Measurements from ENCODE around the gene MOXD1.

DNA sequence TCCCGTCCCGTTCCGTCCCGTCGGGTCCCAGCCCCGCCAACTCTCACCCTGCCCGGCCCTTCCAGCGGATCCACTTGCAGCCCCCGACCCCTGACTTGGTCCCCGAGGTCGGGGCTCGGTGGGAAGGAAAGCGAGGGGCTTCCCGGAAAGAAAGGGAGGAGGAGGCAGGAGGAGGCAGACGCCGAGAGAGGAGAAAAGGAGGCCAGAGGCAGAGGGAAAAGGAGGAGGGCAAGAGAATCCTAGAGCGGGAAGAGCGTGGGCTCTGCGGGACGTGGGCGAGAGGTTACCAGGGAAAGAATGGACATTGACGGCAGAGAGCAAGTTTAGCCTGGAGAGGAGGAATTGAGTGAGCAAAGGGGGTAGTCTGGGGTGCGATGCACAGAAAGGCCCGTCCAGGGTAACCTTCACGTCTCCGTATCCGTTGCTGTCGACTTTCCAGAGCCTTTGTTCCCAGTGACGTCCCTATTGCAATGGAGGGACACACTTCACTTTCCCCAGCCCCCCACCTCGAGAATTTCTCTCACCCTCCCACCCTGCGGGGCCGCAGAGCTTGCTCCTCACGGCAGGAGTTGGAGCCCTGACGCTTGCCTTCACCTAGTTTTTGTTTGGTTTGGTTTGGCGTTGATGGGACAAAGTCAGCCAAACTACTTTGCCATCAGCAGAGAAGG is 477 bp upstream of the MOXD1 start:
- TF ChIP-seq, protein P1, sequence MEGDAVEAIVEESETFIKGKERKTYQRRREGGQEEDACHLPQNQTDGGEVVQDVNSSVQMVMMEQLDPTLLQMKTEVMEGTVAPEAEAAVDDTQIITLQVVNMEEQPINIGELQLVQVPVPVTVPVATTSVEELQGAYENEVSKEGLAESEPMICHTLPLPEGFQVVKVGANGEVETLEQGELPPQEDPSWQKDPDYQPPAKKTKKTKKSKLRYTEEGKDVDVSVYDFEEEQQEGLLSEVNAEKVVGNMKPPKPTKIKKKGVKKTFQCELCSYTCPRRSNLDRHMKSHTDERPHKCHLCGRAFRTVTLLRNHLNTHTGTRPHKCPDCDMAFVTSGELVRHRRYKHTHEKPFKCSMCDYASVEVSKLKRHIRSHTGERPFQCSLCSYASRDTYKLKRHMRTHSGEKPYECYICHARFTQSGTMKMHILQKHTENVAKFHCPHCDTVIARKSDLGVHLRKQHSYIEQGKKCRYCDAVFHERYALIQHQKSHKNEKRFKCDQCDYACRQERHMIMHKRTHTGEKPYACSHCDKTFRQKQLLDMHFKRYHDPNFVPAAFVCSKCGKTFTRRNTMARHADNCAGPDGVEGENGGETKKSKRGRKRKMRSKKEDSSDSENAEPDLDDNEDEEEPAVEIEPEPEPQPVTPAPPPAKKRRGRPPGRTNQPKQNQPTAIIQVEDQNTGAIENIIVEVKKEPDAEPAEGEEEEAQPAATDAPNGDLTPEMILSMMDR (IDR thresholded peaks at IDR 0.05), result peak in 1 of 4 experiments; percentile 4
- TF ChIP-seq POLR2A (IDR thresholded peaks at IDR 0.05), result no peak
